ENCODE measurements around the gene GIGYF2.

Gene GIGYF2

GRCh38 chr2:232870766-232871371 lies 173.7 kb downstream of the GIGYF2 start:
- no peak for DNase-seq

- DNase-seq: no peak
These were observed 174.3 kb downstream of the GIGYF2 start for GRCh38 chr2:232871418-232871834.

GRCh38 chr2:232871835-232872736 lies 175.0 kb downstream of the GIGYF2 start:
- DNase-seq: no peak

GRCh38 chr2:232872826-232873225 lies 175.7 kb downstream of the GIGYF2 start:
- DNase-seq: no peak

- DNase-seq: no peak
These were observed 176.3 kb downstream of the GIGYF2 start for GRCh38 chr2:232873292-232873908.

GRCh38 chr2:232873909-232874641 lies 176.9 kb downstream of the GIGYF2 start:
- DNase-seq: no peak

GRCh38 chr2:232874677-232875223 lies 177.6 kb downstream of the GIGYF2 start:
- no peak for DNase-seq

GRCh38 chr2:232875256-232876121 lies 178.4 kb downstream of the GIGYF2 start:
- no peak for DNase-seq

GRCh38 chr2:232876161-232876977 lies 179.2 kb downstream of the GIGYF2 start:
- DNase-seq: no peak

GRCh38 chr2:232876978-232877441 lies 179.9 kb downstream of the GIGYF2 start:
- DNase-seq: no peak

- DNase-seq: no peak
These were observed 180.9 kb downstream of the GIGYF2 start for GRCh38 chr2:232877940-232878511.

- no peak for DNase-seq
These were observed 181.9 kb downstream of the GIGYF2 start for GRCh38 chr2:232878855-232879617.

GRCh38 chr2:232879618-232880494 lies 182.7 kb downstream of the GIGYF2 start:
- DNase-seq: no peak

GRCh38 chr2:232880764-232881351 lies 183.7 kb downstream of the GIGYF2 start:
- no peak for DNase-seq

GRCh38 chr2:232882085-232882484 lies 185.0 kb downstream of the GIGYF2 start:
- no peak for DNase-seq

GRCh38 chr2:232882505-232883115 lies 185.5 kb downstream of the GIGYF2 start:
- no peak for DNase-seq

GRCh38 chr2:232883116-232883721 lies 186.1 kb downstream of the GIGYF2 start:
- DNase-seq: no peak
